ENCODE results near the gene NUDT8.
"Not testable (repeated sequence)": the region's sequence is repeated elsewhere in the genome, so short reads cannot be mapped to it uniquely, and the experiment has no call there.

NUDT8 gene

DNA sequence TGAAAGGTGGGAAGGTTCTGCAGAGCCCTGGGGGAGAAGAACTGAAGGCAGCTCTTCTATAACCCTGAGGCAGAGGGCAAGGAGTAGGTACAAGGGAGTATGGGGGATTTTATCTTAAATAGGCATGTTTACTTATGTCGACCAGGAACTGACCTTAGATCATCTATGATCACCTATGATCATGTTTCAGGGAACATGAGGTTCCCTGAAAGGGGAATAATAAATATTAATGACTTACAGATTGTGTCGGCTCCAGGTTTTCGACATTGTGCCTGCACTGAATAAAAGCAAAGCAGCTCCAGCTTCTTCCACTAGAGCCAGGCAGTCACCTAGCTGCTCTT, 36.2 kb downstream of the NUDT8 start:
- no peak for DNase-seq (ENCODE audit: low read depth, low spot score)

DNA sequence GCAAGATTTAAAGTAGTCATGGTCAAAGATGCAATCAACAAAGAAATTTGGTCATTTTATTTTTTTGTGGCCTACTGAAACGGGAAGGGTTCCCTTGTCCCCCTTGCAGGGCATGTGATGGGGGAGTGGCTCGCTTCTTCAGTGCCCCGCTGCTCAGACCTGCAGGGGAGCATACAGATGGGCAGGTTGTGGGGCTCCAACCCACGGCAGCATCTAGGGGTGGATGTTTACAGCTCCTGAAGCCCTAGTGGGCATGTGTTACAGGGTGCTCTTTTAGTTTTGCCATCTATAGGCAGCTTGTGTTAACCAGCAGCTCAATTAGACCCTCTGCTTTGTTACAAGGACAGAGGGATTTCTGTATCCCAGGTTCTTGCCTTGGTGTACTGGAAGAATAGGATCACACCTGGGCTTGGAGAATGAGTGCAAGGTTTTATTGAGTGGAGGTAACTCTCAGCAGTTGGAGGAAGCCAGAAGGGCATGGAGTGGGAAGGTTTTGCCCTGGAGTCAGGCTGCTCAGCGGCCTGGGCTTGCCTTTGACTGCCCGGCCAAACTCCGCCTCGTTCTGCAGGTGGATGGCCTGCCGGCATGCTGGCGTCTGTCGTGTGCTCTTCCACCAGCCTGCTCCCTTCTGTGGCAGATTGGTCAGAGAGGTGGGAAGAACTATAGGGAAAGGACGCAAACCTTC, 36.7 kb downstream of the NUDT8 start:
- no peak for DNase-seq (ENCODE audit: low read depth, low spot score)

DNA sequence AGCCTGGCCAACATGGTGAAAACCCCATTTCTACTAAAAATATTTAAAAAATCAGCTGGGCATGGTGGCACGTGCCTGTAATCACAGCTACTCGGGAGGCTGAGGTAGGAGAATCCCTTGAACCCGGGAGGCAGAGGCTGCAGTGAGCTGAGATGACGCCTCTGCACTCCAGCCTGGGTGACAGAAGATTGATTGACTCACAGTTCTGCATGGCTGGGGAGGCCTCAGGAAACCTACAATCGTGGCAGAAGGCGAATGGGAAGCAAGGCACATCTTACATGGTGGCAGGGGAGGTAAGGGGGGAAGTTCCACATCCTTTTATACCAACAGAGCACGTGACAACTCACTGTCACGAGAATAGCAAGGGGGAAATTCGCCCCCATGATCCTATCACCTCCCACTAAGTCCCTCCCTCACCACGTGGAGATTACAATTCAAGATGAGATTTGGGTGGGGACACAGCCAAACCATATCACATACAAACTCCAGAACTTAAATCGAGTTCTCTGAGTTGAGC, 40.8 kb downstream of the NUDT8 start:
- not testable (repeated sequence) for DNase-seq (ENCODE audit: low read depth, low spot score)

DNA sequence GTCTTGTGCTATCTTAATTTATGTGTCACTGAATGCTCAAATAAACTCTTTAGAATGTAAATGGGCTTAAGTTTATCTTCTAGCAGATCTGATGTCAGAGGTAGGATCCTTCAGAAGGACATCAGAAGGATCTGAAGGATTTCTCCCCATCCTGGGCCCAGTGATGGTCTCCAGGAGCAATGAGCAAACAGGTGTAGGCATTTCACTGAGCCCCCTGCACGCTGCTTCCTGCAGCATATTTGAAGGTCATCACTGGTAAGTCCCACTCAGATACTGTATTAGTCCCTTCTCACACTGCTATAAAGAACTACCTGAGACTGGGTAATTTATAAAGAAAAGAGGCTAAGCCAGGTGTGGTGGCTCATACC, 41.6 kb downstream of the NUDT8 start:
- no peak for DNase-seq (ENCODE audit: low read depth, low spot score)

DNA sequence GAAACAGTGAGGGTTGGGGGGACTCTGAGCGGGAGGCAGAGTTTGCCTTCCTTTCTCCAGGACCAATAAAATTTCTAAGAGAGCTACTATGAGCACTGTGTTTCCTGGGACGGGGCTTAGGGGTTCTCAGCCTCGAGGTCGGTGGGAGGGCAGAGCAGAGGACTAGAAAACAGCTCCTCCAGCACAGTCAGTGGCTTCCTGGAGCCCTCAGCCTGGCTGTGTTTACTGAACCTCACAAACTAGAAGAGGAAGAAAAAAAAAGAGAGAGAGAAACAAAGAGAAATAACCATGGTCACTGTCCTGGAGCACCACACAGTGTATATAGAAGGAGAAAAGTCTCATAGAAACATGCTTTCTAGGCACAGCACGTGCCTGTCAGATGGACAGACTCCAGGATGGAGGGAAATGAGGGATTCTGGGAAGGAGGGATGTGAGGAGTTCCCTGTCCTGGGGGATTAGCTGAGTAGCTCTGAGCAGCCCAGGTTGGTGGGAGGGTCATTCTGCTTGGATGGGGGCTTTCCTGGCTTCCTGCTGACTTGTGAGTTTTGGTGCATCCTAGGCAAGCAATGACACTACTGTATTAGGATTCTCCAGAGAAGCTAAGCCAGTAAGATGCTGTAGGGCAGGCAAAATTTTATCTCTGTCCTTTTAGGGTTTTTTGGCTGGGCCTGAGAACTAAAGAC, 43.0 kb downstream of the NUDT8 start:
- DNase-seq (ENCODE audit: low read depth, low spot score) = no peak

DNA sequence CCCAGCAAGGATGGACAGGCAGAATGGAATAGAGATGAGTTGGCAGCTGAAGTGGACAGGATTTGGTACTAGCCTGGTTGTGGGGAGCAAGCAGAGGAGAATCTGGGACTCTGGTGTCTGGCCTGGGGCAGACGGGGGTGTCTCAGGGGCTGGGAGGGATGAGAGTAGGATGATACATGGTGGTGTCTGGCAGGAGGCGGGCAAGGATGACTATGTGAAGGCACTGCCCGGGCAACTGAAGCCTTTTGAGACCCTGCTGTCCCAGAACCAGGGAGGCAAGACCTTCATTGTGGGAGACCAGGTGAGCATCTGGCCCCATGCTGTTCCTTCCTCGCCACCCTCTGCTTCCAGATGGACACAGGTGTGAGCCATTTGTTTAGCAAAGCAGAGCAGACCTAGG, 43.8 kb downstream of the NUDT8 start:
- no peak for DNase-seq (ENCODE audit: low read depth, low spot score)

DNA sequence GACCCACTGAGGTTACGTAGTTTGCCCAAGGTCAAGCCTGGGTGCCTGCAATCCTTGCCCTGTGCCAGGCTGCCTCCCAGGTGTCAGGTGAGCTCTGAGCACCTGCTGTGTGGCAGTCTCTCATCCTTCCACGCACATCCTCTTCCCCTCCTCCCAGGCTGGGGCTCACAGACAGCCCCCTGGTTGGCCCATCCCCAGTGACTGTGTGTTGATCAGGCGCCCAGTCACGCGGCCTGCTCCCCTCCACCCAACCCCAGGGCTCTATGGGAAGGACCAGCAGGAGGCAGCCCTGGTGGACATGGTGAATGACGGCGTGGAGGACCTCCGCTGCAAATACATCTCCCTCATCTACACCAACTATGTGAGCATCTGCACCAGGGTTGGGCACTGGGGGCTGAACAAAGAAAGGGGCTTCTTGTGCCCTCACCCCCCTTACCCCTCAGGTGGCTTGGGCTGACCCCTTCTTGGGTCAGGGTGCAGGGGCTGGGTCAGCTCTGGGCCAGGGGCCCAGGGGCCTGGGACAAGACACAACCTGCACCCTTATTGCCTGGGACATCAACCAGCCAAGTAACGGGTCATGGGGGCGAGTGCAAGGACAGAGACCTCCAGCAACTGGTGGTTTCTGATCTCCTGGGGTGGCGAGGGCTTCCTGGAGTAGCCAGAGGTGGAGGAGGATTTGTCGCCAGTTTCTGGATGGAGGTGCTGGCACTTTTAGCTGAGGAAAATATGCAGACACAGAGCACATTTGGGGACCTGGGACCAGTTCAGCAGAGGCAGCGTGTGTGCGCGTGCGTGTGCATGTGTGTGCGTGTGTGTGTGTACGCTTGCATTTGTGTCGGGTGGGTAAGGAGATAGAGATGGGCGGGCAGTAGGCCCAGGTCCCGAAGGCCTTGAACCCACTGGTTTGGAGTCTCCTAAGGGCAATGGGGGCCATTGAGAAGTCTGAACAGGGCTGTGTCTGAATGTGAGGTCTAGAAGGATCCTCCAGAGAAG, 44.6 kb downstream of the NUDT8 start:
- DNase-seq (ENCODE audit: low read depth, low spot score) = no peak

DNA sequence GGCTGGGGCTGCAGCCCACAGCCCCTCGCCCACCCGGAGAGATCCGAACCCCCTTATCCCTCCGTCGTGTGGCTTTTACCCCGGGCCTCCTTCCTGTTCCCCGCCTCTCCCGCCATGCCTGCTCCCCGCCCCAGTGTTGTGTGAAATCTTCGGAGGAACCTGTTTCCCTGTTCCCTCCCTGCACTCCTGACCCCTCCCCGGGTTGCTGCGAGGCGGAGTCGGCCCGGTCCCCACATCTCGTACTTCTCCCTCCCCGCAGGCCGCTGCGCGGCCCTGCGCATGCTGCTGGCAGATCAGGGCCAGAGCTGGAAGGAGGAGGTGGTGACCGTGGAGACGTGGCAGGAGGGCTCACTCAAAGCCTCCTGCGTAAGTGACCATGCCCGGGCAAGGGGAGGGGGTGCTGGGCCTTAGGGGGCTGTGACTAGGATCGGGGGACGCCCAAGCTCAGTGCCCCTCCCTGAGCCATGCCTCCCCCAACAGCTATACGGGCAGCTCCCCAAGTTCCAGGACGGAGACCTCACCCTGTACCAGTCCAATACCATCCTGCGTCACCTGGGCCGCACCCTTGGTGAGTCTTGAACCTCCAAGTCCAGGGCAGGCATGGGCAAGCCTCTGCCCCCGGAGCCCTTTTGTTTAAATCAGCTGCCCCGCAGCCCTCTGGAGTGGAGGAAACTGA, 45.4 kb downstream of the NUDT8 start:
- no peak for DNase-seq (ENCODE audit: low read depth, low spot score)

DNA sequence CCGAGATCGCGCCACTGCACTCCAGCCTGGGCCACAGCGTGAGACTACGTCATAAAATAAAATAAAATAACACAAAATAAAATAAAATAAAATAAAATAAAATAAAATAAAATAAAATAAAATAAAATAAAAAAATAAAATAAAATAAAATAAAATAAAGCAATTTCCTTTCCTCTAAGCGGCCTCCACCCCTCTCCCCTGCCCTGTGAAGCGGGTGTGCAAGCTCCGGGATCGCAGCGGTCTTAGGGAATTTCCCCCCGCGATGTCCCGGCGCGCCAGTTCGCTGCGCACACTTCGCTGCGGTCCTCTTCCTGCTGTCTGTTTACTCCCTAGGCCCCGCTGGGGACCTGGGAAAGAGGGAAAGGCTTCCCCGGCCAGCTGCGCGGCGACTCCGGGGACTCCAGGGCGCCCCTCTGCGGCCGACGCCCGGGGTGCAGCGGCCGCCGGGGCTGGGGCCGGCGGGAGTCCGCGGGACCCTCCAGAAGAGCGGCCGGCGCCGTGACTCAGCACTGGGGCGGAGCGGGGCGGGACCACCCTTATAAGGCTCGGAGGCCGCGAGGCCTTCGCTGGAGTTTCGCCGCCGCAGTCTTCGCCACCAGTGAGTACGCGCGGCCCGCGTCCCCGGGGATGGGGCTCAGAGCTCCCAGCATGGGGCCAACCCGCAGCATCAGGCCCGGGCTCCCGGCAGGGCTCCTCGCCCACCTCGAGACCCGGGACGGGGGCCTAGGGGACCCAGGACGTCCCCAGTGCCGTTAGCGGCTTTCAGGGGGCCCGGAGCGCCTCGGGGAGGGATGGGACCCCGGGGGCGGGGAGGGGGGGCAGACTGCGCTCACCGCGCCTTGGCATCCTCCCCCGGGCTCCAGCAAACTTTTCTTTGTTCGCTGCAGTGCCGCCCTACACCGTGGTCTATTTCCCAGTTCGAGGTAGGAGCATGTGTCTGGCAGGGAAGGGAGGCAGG, 46.2 kb downstream of the NUDT8 start, which contains the start of gene GSTP1:
TSS of gene GSTP1 (plus strand) at position 566 of the 958 bp plus-strand sequence. CDS start at position 598, 32 bp downstream.
- peak; percentile 54 for DNase-seq (ENCODE audit: low read depth, low spot score)

DNA sequence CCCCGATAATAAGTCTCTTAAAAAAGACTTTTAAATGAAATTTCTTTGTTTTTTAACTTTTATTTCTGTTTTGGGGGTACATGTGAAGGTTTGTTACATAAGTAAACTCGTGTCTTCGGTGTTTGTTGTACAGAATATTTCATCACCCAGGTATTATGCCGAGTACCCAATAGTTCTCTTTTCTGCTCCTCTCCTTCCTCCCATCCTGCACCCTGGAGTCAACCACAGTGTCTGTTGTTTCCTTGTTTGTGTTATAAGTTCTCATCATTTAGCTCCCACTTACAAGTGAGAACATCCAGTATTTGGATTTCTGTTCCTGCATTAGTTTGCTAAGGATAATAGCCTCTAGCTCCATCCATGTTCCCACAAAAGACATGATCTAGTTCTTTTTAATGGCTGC, 47.7 kb downstream of the NUDT8 start:
- DNase-seq (ENCODE audit: low read depth, low spot score) = no peak

DNA sequence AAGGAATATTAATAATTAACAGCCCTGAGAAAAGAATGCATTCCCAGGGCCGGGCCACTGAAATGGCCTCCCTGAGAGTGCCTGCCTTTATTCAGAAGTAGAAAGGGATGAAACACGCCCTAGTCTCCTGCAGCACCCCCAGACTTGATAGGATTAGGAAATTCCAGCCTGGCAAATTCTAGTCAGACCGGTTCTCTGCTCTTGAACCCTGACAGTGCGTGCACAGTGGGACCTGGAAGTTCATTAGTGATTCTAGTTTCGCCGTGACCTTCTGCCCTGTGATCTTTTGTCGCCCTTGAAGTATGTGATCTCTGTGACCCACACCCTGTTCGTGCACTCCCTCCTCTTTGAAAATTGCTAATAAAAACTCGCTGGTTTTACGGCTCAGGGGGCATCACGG, 48.3 kb downstream of the NUDT8 start:
- peak; percentile 42 for DNase-seq (ENCODE audit: low read depth, low spot score)

DNA sequence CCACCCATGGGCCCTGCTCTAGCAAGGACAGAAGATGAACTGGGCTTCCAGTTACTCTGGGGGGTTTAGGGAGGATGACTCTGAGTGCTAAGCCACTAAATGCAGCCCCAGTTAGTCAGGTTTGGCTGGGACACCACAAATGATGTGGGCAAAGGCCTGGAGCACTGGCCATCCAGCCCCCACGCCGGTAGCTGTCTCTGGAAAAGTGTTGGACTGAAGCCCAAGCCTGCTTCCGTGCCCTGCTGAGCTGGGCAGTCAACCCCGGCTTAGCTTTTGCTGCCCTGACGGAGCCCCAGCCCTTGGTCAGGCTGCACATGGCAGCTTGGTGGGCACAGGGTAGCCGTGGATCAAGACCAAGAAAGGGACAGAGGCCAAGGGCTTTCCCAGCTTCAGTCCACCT, 51.8 kb downstream of the NUDT8 start:
- DNase-seq (ENCODE audit: low read depth, low spot score) = no peak
